Neural cell (in vitro differentiated cells): Measurements from ENCODE around the gene ATP8B1. TPM values are rescaled to one million over a fixed set of nuclear protein-coding genes. Genes with fewer than 3 reads are reported as not detected.

Experiments
- H2AFZ ChIP-seq: fragments of 200-600, 300-800 bp; sonication (generic), shearing (Covaris generic); 2 replicates; pipeline ENCODE4 v1.6.0; 2014; ENCODE audit warnings: low read depth, mild to moderate bottlenecking, antibody characterized with exemption, low read length, moderate library complexity
- H3F3A ChIP-seq: fragments of 200-600 bp; shearing (Covaris generic); 2 replicates; pipeline ENCODE4 v1.6.1; 2016; ENCODE audit warnings: mild to moderate bottlenecking, moderate library complexity, mixed read lengths, antibody characterized with exemption, low read length; ENCODE audit not compliant: insufficient read depth, poor library complexity, severe bottlenecking
- H3K27ac ChIP-seq: fragments of 200-600, 300-800 bp; sonication (generic), shearing (Covaris generic); 2 replicates; pipeline ENCODE4 v1.5.1; 2014; ENCODE audit warnings: mild to moderate bottlenecking, low read length, moderate library complexity
- H3K27me3 ChIP-seq: fragments of 300-800, 200-600 bp; sonication (generic), shearing (Covaris generic); 2 replicates; pipeline ENCODE4 v1.6.0; 2014; ENCODE audit warnings: mild to moderate bottlenecking, low read depth, low read length, moderate library complexity; ENCODE audit not compliant: insufficient read depth
- H3K36me3 ChIP-seq: fragments of 300-800, 200-600 bp; sonication (generic), shearing (Covaris generic); 2 replicates; pipeline ENCODE4 v1.5.1; 2014; ENCODE audit warnings: mild to moderate bottlenecking, antibody characterized with exemption, low read length, moderate library complexity; ENCODE audit not compliant: insufficient read depth
- H3K4me2 ChIP-seq: fragments of 300-800, 200-600 bp; sonication (generic), shearing (Covaris generic); 2 replicates; pipeline ENCODE4 v1.6.0; 2014; ENCODE audit warnings: mild to moderate bottlenecking, low read length
- H3K4me3 ChIP-seq: fragments of 300-800, 200-600 bp; sonication (generic), shearing (Covaris generic); 2 replicates; pipeline ENCODE4 v1.5.1; 2014; ENCODE audit warnings: mild to moderate bottlenecking, low read length, moderate library complexity
- H3K79me2 ChIP-seq: fragments of 200-600 bp; shearing (Covaris generic); replicated peaks from 2 replicates; pipeline ENCODE4 v1.6.0; 2014; ENCODE audit warnings: mild to moderate bottlenecking, low read length, moderate library complexity; ENCODE audit not compliant: insufficient read depth
- H3K9ac ChIP-seq: fragments of 300-800, 200-600 bp; sonication (generic), shearing (Covaris generic); 2 replicates; pipeline ENCODE4 v1.6.1; 2016; ENCODE audit warnings: mild to moderate bottlenecking, low read length, mixed read lengths
- H3K9me2 ChIP-seq: fragments of 200-600 bp; shearing (Covaris generic); 2 replicates; pipeline ENCODE4 v1.6.1; 2016; ENCODE audit warnings: mild to moderate bottlenecking, low read length, mixed read lengths; ENCODE audit not compliant: insufficient read depth
- H3K9me3 ChIP-seq: fragments of 200-600, 300-800 bp; sonication (generic), shearing (Covaris generic); 2 replicates; pipeline ENCODE4 v1.6.1; 2016; ENCODE audit warnings: mild to moderate bottlenecking, mixed run types, low read length, moderate library complexity, mixed read lengths
- H4K20me1 ChIP-seq: fragments of 200-600 bp; shearing (Covaris generic); 2 replicates; pipeline ENCODE4 v1.6.1; 2016; ENCODE audit warnings: mild to moderate bottlenecking, mixed run types; ENCODE audit not compliant: insufficient read depth
- EP300 ChIP-seq: fragments of 450-650 bp; conservative IDR thresholded peaks from 2 replicates; pipeline ENCODE4 v1.6.1; 2014; ENCODE audit warnings: antibody characterized with exemption, mild to moderate bottlenecking, moderate library complexity; ENCODE audit not compliant: poor library complexity, severe bottlenecking
- EZH2 ChIP-seq: fragments of 200-600, 300-800 bp; shearing (Covaris generic), sonication (generic); IDR thresholded peaks from 2 replicates; pipeline ENCODE4 v1.6.1; 2014; ENCODE audit warnings: antibody characterized with exemption, low read length, borderline replicate concordance, mild to moderate bottlenecking; ENCODE audit not compliant: insufficient read depth, poor library complexity, severe bottlenecking
- MXI1 ChIP-seq: fragments of 450-650 bp; conservative IDR thresholded peaks from 2 replicates; pipeline ENCODE4 v1.6.1; 2014; ENCODE audit warnings: antibody characterized with exemption, mild to moderate bottlenecking; ENCODE audit not compliant: poor library complexity, severe bottlenecking
- POLR2AphosphoS5 ChIP-seq: IDR thresholded peaks from 2 replicates; pipeline ENCODE4 v1.6.1; 2012
- RAD21 ChIP-seq: fragments of 450-650 bp; conservative IDR thresholded peaks from 2 replicates; pipeline ENCODE4 v1.6.1; 2014; ENCODE audit warnings: antibody characterized with exemption, mild to moderate bottlenecking, moderate library complexity
- SMC3 ChIP-seq: fragments of 450-650 bp; conservative IDR thresholded peaks from 2 replicates; pipeline ENCODE4 v1.6.1; 2014; ENCODE audit warnings: antibody characterized with exemption, mild to moderate bottlenecking, moderate library complexity; ENCODE audit not compliant: poor library complexity
- TAF1 ChIP-seq: IDR thresholded peaks from 2 replicates; pipeline ENCODE4 v1.6.1; 2012; ENCODE audit warnings: low read depth
- polyA plus RNA-seq: library from polyadenylated mRNA; depleted of rRNA; stranded (reverse); fragments of >200 nt; gene quantifications from 2 replicates; pipeline ENCODE4 v1.2.3, GENCODE V29; 2014
- TF ChIP-seq, protein P1 (sequence below): fragments of 450-650 bp; IDR thresholded peaks from 2 replicates; pipeline ENCODE4 v1.5.1; 2014; ENCODE audit warnings: antibody characterized with exemption, mild to moderate bottlenecking, moderate library complexity; ENCODE audit not compliant: poor library complexity, severe bottlenecking
- TF ChIP-seq, protein P2 (sequence below): IDR thresholded peaks from 2 replicates; pipeline ENCODE4 v1.6.1; 2012; ENCODE audit warnings: borderline replicate concordance

The ATP8B1 gene
- polyA plus RNA-seq, 1 donor from 2014 or later: not detected

DNA sequence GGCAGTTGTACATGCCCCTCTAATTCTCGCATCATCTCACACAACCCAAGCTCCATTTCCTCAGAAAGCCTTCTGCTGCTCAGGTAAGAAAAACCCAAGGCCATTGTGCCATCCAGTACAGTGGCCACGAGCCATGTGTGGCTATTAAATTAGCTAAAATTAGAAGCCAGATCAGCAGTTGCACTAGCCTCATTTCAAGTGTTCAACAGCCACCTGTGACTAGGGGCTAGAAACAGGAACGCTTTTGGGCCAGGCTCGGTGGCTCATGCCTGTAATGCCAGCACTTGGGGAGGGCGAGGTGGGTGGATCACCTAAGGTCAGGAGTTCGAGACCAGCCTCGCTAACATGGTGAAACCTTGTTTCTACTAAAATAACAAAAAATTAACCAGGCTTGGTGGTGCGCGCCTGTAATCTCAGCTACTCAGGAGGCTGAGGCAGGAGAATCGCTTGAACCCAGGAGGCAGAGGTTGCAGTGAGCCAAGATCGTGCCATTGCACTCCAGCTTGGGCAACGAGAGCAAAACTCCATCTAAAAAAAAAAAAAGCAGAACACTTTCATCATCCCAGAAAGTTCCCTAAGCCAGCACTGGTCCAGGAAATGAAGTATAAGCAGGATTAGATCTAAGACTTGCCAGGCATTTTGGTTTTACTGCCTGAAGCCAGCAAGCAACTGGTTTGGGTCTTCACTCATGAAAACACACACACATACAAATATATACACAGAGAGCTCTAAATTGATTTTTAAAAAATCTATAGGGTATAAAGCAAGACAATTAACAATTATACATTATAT is 35.7 kb downstream of the ATP8B1 start:
- no peak overlapping the region for H3K27ac ChIP-seq
- H2AFZ ChIP-seq: no peak overlapping the region
- no peaks in the 10 kb centered on the region for H3F3A ChIP-seq
- no peaks in the 10 kb centered on the region for H3K36me3 ChIP-seq
- H3K9me2 ChIP-seq: no peaks in the 10 kb centered on the region
- no peak overlapping the region for H3K4me3 ChIP-seq
- H3K9me3 ChIP-seq: no peaks in the 10 kb centered on the region
- H4K20me1 ChIP-seq: no peaks in the 10 kb centered on the region
- no peaks in the 10 kb centered on the region for H3K79me2 ChIP-seq
- H3K9ac ChIP-seq: no peak overlapping the region
- TF ChIP-seq SMC3 (no peak), EP300 (no peak), RAD21 (no peak), EZH2 (no peak), TAF1 (no peak), MXI1 (no peak), POLR2AphosphoS5 (no peak)
- TF ChIP-seq, protein P1, sequence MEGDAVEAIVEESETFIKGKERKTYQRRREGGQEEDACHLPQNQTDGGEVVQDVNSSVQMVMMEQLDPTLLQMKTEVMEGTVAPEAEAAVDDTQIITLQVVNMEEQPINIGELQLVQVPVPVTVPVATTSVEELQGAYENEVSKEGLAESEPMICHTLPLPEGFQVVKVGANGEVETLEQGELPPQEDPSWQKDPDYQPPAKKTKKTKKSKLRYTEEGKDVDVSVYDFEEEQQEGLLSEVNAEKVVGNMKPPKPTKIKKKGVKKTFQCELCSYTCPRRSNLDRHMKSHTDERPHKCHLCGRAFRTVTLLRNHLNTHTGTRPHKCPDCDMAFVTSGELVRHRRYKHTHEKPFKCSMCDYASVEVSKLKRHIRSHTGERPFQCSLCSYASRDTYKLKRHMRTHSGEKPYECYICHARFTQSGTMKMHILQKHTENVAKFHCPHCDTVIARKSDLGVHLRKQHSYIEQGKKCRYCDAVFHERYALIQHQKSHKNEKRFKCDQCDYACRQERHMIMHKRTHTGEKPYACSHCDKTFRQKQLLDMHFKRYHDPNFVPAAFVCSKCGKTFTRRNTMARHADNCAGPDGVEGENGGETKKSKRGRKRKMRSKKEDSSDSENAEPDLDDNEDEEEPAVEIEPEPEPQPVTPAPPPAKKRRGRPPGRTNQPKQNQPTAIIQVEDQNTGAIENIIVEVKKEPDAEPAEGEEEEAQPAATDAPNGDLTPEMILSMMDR: no peak
- TF ChIP-seq, protein P2, sequence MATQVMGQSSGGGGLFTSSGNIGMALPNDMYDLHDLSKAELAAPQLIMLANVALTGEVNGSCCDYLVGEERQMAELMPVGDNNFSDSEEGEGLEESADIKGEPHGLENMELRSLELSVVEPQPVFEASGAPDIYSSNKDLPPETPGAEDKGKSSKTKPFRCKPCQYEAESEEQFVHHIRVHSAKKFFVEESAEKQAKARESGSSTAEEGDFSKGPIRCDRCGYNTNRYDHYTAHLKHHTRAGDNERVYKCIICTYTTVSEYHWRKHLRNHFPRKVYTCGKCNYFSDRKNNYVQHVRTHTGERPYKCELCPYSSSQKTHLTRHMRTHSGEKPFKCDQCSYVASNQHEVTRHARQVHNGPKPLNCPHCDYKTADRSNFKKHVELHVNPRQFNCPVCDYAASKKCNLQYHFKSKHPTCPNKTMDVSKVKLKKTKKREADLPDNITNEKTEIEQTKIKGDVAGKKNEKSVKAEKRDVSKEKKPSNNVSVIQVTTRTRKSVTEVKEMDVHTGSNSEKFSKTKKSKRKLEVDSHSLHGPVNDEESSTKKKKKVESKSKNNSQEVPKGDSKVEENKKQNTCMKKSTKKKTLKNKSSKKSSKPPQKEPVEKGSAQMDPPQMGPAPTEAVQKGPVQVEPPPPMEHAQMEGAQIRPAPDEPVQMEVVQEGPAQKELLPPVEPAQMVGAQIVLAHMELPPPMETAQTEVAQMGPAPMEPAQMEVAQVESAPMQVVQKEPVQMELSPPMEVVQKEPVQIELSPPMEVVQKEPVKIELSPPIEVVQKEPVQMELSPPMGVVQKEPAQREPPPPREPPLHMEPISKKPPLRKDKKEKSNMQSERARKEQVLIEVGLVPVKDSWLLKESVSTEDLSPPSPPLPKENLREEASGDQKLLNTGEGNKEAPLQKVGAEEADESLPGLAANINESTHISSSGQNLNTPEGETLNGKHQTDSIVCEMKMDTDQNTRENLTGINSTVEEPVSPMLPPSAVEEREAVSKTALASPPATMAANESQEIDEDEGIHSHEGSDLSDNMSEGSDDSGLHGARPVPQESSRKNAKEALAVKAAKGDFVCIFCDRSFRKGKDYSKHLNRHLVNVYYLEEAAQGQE: no peak
- no peak overlapping the region for H3K4me2 ChIP-seq
- no peaks in the 10 kb centered on the region for H3K27me3 ChIP-seq

DNA sequence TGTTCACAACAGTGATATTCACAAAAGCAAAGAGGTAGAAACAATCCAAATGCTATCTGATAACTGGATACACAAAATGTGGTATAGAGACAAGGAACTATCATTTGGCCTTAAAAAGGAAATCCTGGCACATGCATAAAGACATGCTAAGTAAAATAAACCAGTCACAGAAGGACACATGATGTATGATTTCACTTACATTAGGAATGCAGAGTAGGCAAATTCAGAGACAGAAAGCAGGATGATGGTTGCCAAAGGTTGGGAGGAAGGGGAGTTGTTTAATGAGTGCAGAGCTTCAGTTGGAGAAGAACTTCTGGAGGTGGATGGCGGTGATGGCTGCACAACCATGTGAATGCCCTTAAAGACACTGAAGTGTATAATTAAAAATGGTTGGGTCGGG is 38.1 kb downstream of the ATP8B1 start:
- H4K20me1 ChIP-seq: no peaks in the 10 kb centered on the region
- no peaks in the 10 kb centered on the region for H3K9me2 ChIP-seq
- no peak overlapping the region for H3K9ac ChIP-seq
- H3K36me3 ChIP-seq: no peaks in the 10 kb centered on the region
- no peak overlapping the region for H3K27ac ChIP-seq
- no peaks in the 10 kb centered on the region for H3K27me3 ChIP-seq
- no peaks in the 10 kb centered on the region for H3K9me3 ChIP-seq
- H2AFZ ChIP-seq: no peak overlapping the region
- H3K4me3 ChIP-seq: no peak overlapping the region
- no peak overlapping the region for H3K4me2 ChIP-seq
- TF ChIP-seq, protein P1: no peak
- no peak for TF ChIP-seq POLR2AphosphoS5
- TF ChIP-seq, protein P2: no peak
- TF ChIP-seq EZH2: no peak
- no peak for TF ChIP-seq TAF1
- TF ChIP-seq MXI1: no peak
- no peak for TF ChIP-seq SMC3
- TF ChIP-seq RAD21: no peak
- TF ChIP-seq EP300: no peak
- no peaks in the 10 kb centered on the region for H3K79me2 ChIP-seq
- no peaks in the 10 kb centered on the region for H3F3A ChIP-seq
